ENCODE measurements around the gene ROCK2. TPM values are rescaled to one million over a fixed set of nuclear protein-coding genes. Genes with fewer than 3 reads are reported as not detected.

The ROCK2 gene
- total and polyA plus RNA-seq, 9 of the 15 experiments (the other 6 are each of a cell fraction or from before 2014, with no cell fraction given): 4.9 to 30.6 (median 14.3) TPM

- TF ChIP-seq MYC (IDR thresholded peaks at IDR 0.05; ENCODE audit: low read depth, low read length): no peak
- TF ChIP-seq MYC (CRISPR knock-in tag; IDR thresholded peaks at IDR 0.05; ENCODE audit: borderline replicate concordance, low read depth): no peak
- 0 out of 2 replicates have a peak, but pooled peaks have one; percentile 31 for TF ChIP-seq ILF3 (IDR thresholded peaks at IDR 0.05; ENCODE audit: borderline replicate concordance)
- TF ChIP-seq MNT (conservative IDR thresholded peaks at IDR 0.05): peak in 1 of 2 experiments; percentile 52; a peak in 2 of 4 replicates
- TF ChIP-seq TRIM25 (IDR thresholded peaks at IDR 0.05; ENCODE audit: borderline replicate concordance): no peak
- peak; percentile 44; the same call in 1 of the 2 replicates for TF ChIP-seq EP400 (IDR thresholded peaks at IDR 0.05)
- TF ChIP-seq PHTF2 (CRISPR knock-in tag; IDR thresholded peaks at IDR 0.05): no peak
- TF ChIP-seq LEF1 (IDR thresholded peaks at IDR 0.05): no peak
- peak; percentile 55; the same call in 1 of the 2 replicates for TF ChIP-seq ZNF395 (CRISPR knock-in tag; IDR thresholded peaks at IDR 0.05)
- TF ChIP-seq KLF1 (tag; IDR thresholded peaks at IDR 0.05): no peak
- no peak for TF ChIP-seq ARID2 (IDR thresholded peaks at IDR 0.05)
- TF ChIP-seq CTBP1 (IDR thresholded peaks at IDR 0.05; ENCODE audit: borderline replicate concordance): peak; percentile 75; the same call in 1 of the 2 replicates
- TF ChIP-seq MCM7 (IDR thresholded peaks at IDR 0.05): no peak
- no peak for TF ChIP-seq ZBTB43 (CRISPR knock-in tag; IDR thresholded peaks at IDR 0.05)
- TF ChIP-seq CBX2 (IDR thresholded peaks at IDR 0.05; ENCODE audit: insufficient read depth, low read length, poor library complexity, severe bottlenecking): no peak
- TF ChIP-seq TEAD4 (IDR thresholded peaks at IDR 0.05; ENCODE audit: low read length): no peak
- TF ChIP-seq TEAD4 (CRISPR knock-in tag; IDR thresholded peaks at IDR 0.05; ENCODE audit: borderline replicate concordance): no peak
- TF ChIP-seq HINFP (tag; conservative IDR thresholded peaks at IDR 0.05; ENCODE audit: low read depth): no peak
- no peak for TF ChIP-seq HNRNPUL1 (IDR thresholded peaks at IDR 0.05; ENCODE audit: low read length)
- TF ChIP-seq PHF20 (IDR thresholded peaks at IDR 0.05; ENCODE audit: partially characterized antibody): no peak
Observed at GRCh38 chr2:11344342-11344955, at the start of gene ROCK2 (continued).
